Stomach (tissue), 4 donors: ENCODE data around the gene CHD9.

Experiments used
- EP300 ChIP-seq: sonication (generic); formaldehyde crosslinking; IDR thresholded peaks from one replicate; pipeline ENCODE4 v1.6.1; 2017; ENCODE audit warnings: antibody characterized with exemption
- POLR2A ChIP-seq, 4 donors: fragments of 450-650 bp; IDR thresholded peaks; one replicate each; pipeline ENCODE4 v1.6.1; 2016; ENCODE audit warnings: antibody characterized with exemption in 4 of 4, control low read depth in 2 of 4, mild to moderate bottlenecking in 1 of 4, moderate library complexity in 1 of 4
- TF ChIP-seq, protein P1 (sequence below), 7 experiments: fragments of 450-650 bp in 4 of 7; fragments of 200-600 bp in 3 of 7; sonication (generic) in 3 of 7; IDR thresholded peaks; one replicate each; pipeline ENCODE4 v1.5.1; 2016 to 2019; ENCODE audit warnings: antibody characterized with exemption in 7 of 7, control low read depth in 2 of 7, mild to moderate bottlenecking in 1 of 7

GRCh38 chr16:53040788-53041187 lies 14.0 kb upstream of the CHD9 start:
- TF ChIP-seq, protein P1, sequence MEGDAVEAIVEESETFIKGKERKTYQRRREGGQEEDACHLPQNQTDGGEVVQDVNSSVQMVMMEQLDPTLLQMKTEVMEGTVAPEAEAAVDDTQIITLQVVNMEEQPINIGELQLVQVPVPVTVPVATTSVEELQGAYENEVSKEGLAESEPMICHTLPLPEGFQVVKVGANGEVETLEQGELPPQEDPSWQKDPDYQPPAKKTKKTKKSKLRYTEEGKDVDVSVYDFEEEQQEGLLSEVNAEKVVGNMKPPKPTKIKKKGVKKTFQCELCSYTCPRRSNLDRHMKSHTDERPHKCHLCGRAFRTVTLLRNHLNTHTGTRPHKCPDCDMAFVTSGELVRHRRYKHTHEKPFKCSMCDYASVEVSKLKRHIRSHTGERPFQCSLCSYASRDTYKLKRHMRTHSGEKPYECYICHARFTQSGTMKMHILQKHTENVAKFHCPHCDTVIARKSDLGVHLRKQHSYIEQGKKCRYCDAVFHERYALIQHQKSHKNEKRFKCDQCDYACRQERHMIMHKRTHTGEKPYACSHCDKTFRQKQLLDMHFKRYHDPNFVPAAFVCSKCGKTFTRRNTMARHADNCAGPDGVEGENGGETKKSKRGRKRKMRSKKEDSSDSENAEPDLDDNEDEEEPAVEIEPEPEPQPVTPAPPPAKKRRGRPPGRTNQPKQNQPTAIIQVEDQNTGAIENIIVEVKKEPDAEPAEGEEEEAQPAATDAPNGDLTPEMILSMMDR (IDR thresholded peaks at IDR 0.05) = no peak
- TF ChIP-seq EP300 (no peak), POLR2A (IDR thresholded peaks at IDR 0.05) (no peak)
